Skeletal muscle tissue (tissue), 4 donors: ENCODE measurements around the gene WWP2. TPM values are rescaled to one million over a fixed set of nuclear protein-coding genes. Genes with fewer than 3 reads are reported as not detected.
A peak's percentile ranks its signal among the peaks of the same experiment; 100 is the strongest.
"Not testable (repeated sequence)": the region's sequence is repeated elsewhere in the genome, so short reads cannot be mapped to it uniquely, and the experiment has no call there.

Experiments
- H3K27ac ChIP-seq: one replicate; pipeline ENCODE4 v1.7.0; 2013; ENCODE audit warnings: mild to moderate bottlenecking, low read depth, low read length, inconsistent platforms
- H3K27me3 ChIP-seq, 3 donors: one replicate each; pipeline ENCODE4 v1.7.0; 2013; ENCODE audit warnings: low read length in 3 of 3; ENCODE audit not compliant: control insufficient read depth in 3 of 3, insufficient read depth in 3 of 3
- H3K36me3 ChIP-seq, 3 donors: one replicate each; pipeline ENCODE4 v1.7.0; 2013; ENCODE audit warnings: low read length in 3 of 3; ENCODE audit not compliant: control insufficient read depth in 3 of 3, insufficient read depth in 3 of 3
- H3K4me1 ChIP-seq, 3 donors: one replicate each; pipeline ENCODE4 v1.7.0; 2013; ENCODE audit warnings: low read length in 3 of 3, mild to moderate bottlenecking in 3 of 3; ENCODE audit not compliant: control insufficient read depth in 3 of 3, insufficient read depth in 3 of 3
- H3K4me3 ChIP-seq, 3 donors: one replicate each; pipeline ENCODE4 v1.7.0; 2013; ENCODE audit warnings: low read length in 3 of 3
- H3K9ac ChIP-seq, 3 donors: one replicate each; pipeline ENCODE4 v1.7.0; 2013; ENCODE audit warnings: low read length in 3 of 3, mild to moderate bottlenecking in 3 of 3, moderate library complexity in 2 of 3, low read depth in 1 of 3
- H3K9me3 ChIP-seq, 3 donors: one replicate each; pipeline ENCODE4 v1.7.0; 2013; ENCODE audit warnings: low read length in 3 of 3; ENCODE audit not compliant: control insufficient read depth in 3 of 3
- total RNA-seq: library from RNA; depleted of rRNA; stranded (reverse); fragments of >200 nt; gene quantifications from one replicate; pipeline ENCODE4 v1.2.3, GENCODE V29; 2014
- donor health status: Osteomylitis.

WWP2 gene
- total RNA-seq, 1 donor from 2014 or later, result 14.1 TPM

GRCh38 chr16:69806776-69807175, 44.6 kb downstream of the WWP2 start:
- not testable (repeated sequence) for H3K4me1 ChIP-seq, H3K36me3 ChIP-seq, H3K9me3 ChIP-seq, H3K4me3 ChIP-seq, H3K27ac ChIP-seq, H3K27me3 ChIP-seq, H3K9ac ChIP-seq

- Histone ChIP-seq H3K4me1 (no peaks in the 10 kb centered on the region), H3K36me3 (peaks cover 0 to 3% (median 0%) of the 10 kb centered on the region in 3 donors), H3K27ac (no peak overlapping the region), H3K27me3 (no peaks in the 10 kb centered on the region), H3K9me3 (no peaks in the 10 kb centered on the region), H3K9ac (no peak overlapping the region), H3K4me3 (no peak overlapping the region)
Measured at GRCh38 chr16:69812688-69813014, 50.5 kb downstream of the WWP2 start.

- Histone ChIP-seq H3K4me3 (no peak overlapping the region), H3K36me3 (peaks cover 0 to 4% (median 0%) of the 10 kb centered on the region in 3 donors), H3K4me1 (no peaks in the 10 kb centered on the region), H3K27ac (no peak overlapping the region), H3K27me3 (no peaks in the 10 kb centered on the region), H3K9ac (no peak overlapping the region), H3K9me3 (no peaks in the 10 kb centered on the region)
Measured at GRCh38 chr16:69814078-69814477, 51.9 kb downstream of the WWP2 start.

GRCh38 chr16:69814561-69814960, 52.4 kb downstream of the WWP2 start:
- Histone ChIP-seq H3K9me3 (no peaks in the 10 kb centered on the region), H3K36me3 (peaks cover 0 to 4% (median 0%) of the 10 kb centered on the region in 3 donors), H3K27ac (no peak overlapping the region), H3K4me1 (no peaks in the 10 kb centered on the region), H3K9ac (no peak overlapping the region), H3K4me3 (no peak overlapping the region), H3K27me3 (no peaks in the 10 kb centered on the region)

GRCh38 chr16:69815216-69815883, 53.2 kb downstream of the WWP2 start:
- H3K27ac ChIP-seq, H3K9me3 ChIP-seq, H3K4me1 ChIP-seq, H3K4me3 ChIP-seq, H3K36me3 ChIP-seq, H3K27me3 ChIP-seq, H3K9ac ChIP-seq: not testable (repeated sequence)

- Histone ChIP-seq H3K27me3 (no peaks in the 10 kb centered on the region), H3K27ac (no peak overlapping the region), H3K9ac (no peak overlapping the region), H3K4me3 (no peak overlapping the region), H3K36me3 (peaks cover 0 to 2% (median 0%) of the 10 kb centered on the region in 3 donors), H3K9me3 (no peaks in the 10 kb centered on the region), H3K4me1 (peaks cover 3 to 5% (median 5%) of the 10 kb centered on the region in 3 donors)
Measured at GRCh38 chr16:69816996-69817395, 54.9 kb downstream of the WWP2 start.

- Histone ChIP-seq H3K9ac (no peak overlapping the region), H3K27me3 (no peaks in the 10 kb centered on the region), H3K4me3 (no peak overlapping the region), H3K36me3 (peaks cover 0 to 2% (median 0%) of the 10 kb centered on the region in 3 donors), H3K4me1 (peaks cover 3 to 8% (median 5%) of the 10 kb centered on the region in 3 donors), H3K27ac (no peak overlapping the region), H3K9me3 (no peaks in the 10 kb centered on the region)
Measured at GRCh38 chr16:69818891-69819545, 56.9 kb downstream of the WWP2 start.

GRCh38 chr16:69820926-69821541, 58.9 kb downstream of the WWP2 start:
- Histone ChIP-seq H3K9ac (peak overlapping the region; percentile 11 to 68 (median 61)), H3K4me3 (peak overlapping the region; percentile 56 to 69 (median 65)), H3K4me1 (peaks cover 3 to 10% (median 7%) of the 10 kb centered on the region in 3 donors), H3K27ac (no peak overlapping the region), H3K9me3 (no peaks in the 10 kb centered on the region), H3K27me3 (no peaks in the 10 kb centered on the region), H3K36me3 (peaks cover 0 to 2% (median 0%) of the 10 kb centered on the region in 3 donors)

GRCh38 chr16:69821844-69822173, 59.7 kb downstream of the WWP2 start:
- no peak overlapping the region for H3K4me3 ChIP-seq
- H3K4me1 ChIP-seq, result peaks cover 3 to 10% (median 7%) of the 10 kb centered on the region in 3 donors
- no peaks in the 10 kb centered on the region for H3K27me3 ChIP-seq
- H3K9ac ChIP-seq, result no peak overlapping the region
- peaks cover 0 to 2% (median 0%) of the 10 kb centered on the region in 3 donors for H3K36me3 ChIP-seq
- no peaks in the 10 kb centered on the region for H3K9me3 ChIP-seq
- no peak overlapping the region for H3K27ac ChIP-seq
